Neural progenitor cell (in vitro differentiated cells): ENCODE data around the gene PINK1. TPM values are rescaled to one million over a fixed set of nuclear protein-coding genes. Genes with fewer than 3 reads are reported as not detected.

ENCODE experiments used
- DNase-seq: peaks from one replicate; pipeline ENCODE4 v3.0.0-alpha.2; 2016; ENCODE audit warnings: low spot score
- H2AFZ ChIP-seq: fragments of 200-600 bp; sonication (generic); replicated peaks from 2 replicates; pipeline ENCODE4 v1.6.1; 2016; ENCODE audit warnings: antibody characterized with exemption
- H3F3A ChIP-seq: fragments of 200-600 bp; sonication (generic); 2 replicates; pipeline ENCODE4 v1.6.1; 2016; ENCODE audit warnings: antibody characterized with exemption, low read depth
- H3K27ac ChIP-seq: fragments of 200-600 bp; sonication (generic); 2 replicates; pipeline ENCODE4 v1.5.1; 2016; ENCODE audit warnings: mild to moderate bottlenecking
- H3K27me3 ChIP-seq: fragments of 200-600 bp; sonication (generic); 2 replicates; pipeline ENCODE4 v1.6.1; 2016; ENCODE audit warnings: mild to moderate bottlenecking, moderate library complexity
- H3K36me3 ChIP-seq: fragments of 200-600 bp; sonication (generic); 2 replicates; pipeline ENCODE4 v1.5.1; 2016
- H3K4me1 ChIP-seq: fragments of 200-600 bp; sonication (generic); 2 replicates; pipeline ENCODE4 v1.6.1; 2016; ENCODE audit warnings: mixed run types
- H3K4me2 ChIP-seq: fragments of 200-600 bp; sonication (generic); 2 replicates; pipeline ENCODE4 v1.6.1; 2016
- H3K4me3 ChIP-seq: fragments of 200-600 bp; sonication (generic); 2 replicates; pipeline ENCODE4 v1.5.1; 2016
- H3K79me2 ChIP-seq: fragments of 200-600 bp; sonication (generic); 2 replicates; pipeline ENCODE4 v1.6.1; 2016; ENCODE audit warnings: low read depth
- H3K9ac ChIP-seq: fragments of 200-600 bp; sonication (generic); 2 replicates; pipeline ENCODE4 v1.6.1; 2016
- H3K9me3 ChIP-seq: fragments of 200-600 bp; sonication (generic); 2 replicates; pipeline ENCODE4 v1.5.1; 2016; ENCODE audit warnings: low read depth
- H4K20me1 ChIP-seq: fragments of 200-600 bp; sonication (generic); 2 replicates; pipeline ENCODE4 v1.6.1; 2016; ENCODE audit warnings: low read depth
- H3K27ac Mint-ChIP-seq: 3 replicates; pipeline ENCODE4 v1.8.0; 2021; ENCODE audit warnings: mixed read lengths
- H3K27me3 Mint-ChIP-seq: 2 replicates; pipeline ENCODE4 v1.8.0; 2022; ENCODE audit warnings: low read depth, mild to moderate bottlenecking, inconsistent platforms, moderate library complexity, mixed read lengths; ENCODE audit not compliant: insufficient read depth
- H3K36me3 Mint-ChIP-seq: 3 replicates; pipeline ENCODE4 v1.8.0; 2021; ENCODE audit warnings: mixed read lengths
- H3K4me1 Mint-ChIP-seq: 3 replicates; pipeline ENCODE4 v1.8.0; 2021; ENCODE audit warnings: mixed read lengths
- H3K4me3 Mint-ChIP-seq: 3 replicates; pipeline ENCODE4 v1.8.0; 2021; ENCODE audit warnings: mild to moderate bottlenecking, moderate library complexity, mixed read lengths
- H3K9me3 Mint-ChIP-seq: 3 replicates; pipeline ENCODE4 v1.8.0; 2020; ENCODE audit warnings: mixed read lengths
- EZH2 ChIP-seq: fragments of 200-600 bp; sonication (generic); IDR thresholded peaks from 2 replicates; pipeline ENCODE4 v1.6.1; 2017; ENCODE audit warnings: antibody characterized with exemption, mild to moderate bottlenecking, moderate library complexity
- EZH2phosphoT487 ChIP-seq: fragments of 200-600 bp; sonication (generic); IDR thresholded peaks from 2 replicates; pipeline ENCODE4 v1.6.1; 2017; ENCODE audit warnings: antibody characterized with exemption
- total RNA-seq: library from RNA; depleted of rRNA; stranded (reverse); fragments of >200 nt; gene quantifications from 2 replicates; pipeline ENCODE4 v1.2.3, GENCODE V29; 2015; ENCODE audit warnings: low replicate concordance
- TF ChIP-seq, protein P1 (sequence below): fragments of 200-600 bp; sonication (generic); IDR thresholded peaks from 2 replicates; pipeline ENCODE4 v1.5.1; 2017; ENCODE audit warnings: antibody characterized with exemption, mild to moderate bottlenecking

The PINK1 gene
- total RNA-seq, 1 donor from 2014 or later = 13.3 TPM

DNA sequence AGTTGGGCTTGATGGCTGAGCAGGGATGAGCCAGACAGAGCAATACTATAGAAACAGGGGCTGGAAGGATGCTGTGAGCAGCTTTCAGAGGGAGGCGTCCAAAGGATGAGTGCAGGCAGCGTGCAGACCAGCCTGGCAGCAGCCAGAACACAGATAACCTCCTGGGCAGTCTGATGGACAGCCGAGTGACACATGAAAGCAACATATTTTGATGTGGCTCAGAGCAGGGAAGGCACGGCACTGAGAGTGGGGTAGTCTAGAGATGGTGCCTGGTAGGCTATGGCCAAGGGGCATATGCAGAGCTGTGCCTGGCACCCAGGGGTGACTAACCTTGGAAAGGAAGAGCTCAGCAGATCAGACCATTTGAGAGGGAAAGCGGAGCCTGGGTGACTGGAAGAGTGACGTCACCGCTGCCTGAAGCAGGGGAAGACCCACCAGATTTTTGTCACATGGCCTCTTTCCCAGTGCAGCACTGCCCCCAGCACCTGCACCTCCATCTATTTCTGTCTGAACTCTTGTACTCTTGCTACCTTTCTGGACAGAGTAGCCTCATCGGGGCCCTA lies 3.6 kb downstream of the PINK1 start:
- Histone ChIP-seq H3K36me3 (no peaks in the 10 kb centered on the region), H3K4me2 (no peak overlapping the region), H3K9me3 (no peaks in the 10 kb centered on the region), H3K79me2 (no peaks in the 10 kb centered on the region), H3K27me3 (no peaks in the 10 kb centered on the region), H4K20me1 (no peaks in the 10 kb centered on the region), H3K4me1 (peaks cover 8% of the 10 kb centered on the region), H3K9ac (no peak overlapping the region), H3K4me3 (no peak overlapping the region), H2AFZ (no peak overlapping the region), H3K27ac (no peak overlapping the region), H3F3A (peaks cover 15% of the 10 kb centered on the region)
- H3K4me1 Mint-ChIP-seq = peaks cover 12% of the 10 kb centered on the region
- no peak for DNase-seq
- H3K4me3 Mint-ChIP-seq = no peak overlapping the region
- peaks cover 5% of the 10 kb centered on the region for H3K27me3 Mint-ChIP-seq
- no peaks in the 10 kb centered on the region for H3K36me3 Mint-ChIP-seq
- H3K27ac Mint-ChIP-seq = peak overlapping the region; percentile 19
- no peak for TF ChIP-seq EZH2phosphoT487
- no peak for TF ChIP-seq EZH2
- H3K9me3 Mint-ChIP-seq = no peaks in the 10 kb centered on the region

DNA sequence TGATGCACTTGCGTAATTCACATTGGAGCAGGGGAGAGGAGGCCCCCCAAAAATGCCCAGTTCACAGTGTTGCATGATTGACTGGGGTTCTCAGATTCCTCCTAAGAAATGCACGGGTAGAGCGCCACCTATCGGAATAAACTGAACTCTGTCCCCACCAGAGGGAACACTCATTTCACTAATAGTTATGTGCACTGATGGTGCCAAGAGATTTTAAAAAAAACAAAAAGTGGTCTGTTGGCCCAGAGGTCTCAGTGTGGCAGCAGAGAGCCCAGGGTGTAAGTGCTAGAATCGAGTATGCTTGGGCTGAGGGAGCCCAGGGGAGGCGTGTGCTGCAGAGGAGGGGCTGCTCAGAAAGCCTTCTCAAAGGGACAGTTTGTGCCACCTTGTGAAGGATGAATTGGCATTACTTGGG lies 6.9 kb downstream of the PINK1 start:
- Mint-ChIP-seq H3K36me3 (no peaks in the 10 kb centered on the region), H3K4me1 (peaks cover 4% of the 10 kb centered on the region), H3K9me3 (no peaks in the 10 kb centered on the region), H3K27me3 (peaks cover 5% of the 10 kb centered on the region), H3K4me3 (peak overlapping the region; percentile 13), H3K27ac (no peak overlapping the region)
- H3K36me3 ChIP-seq = no peaks in the 10 kb centered on the region
- TF ChIP-seq EZH2phosphoT487 (no peak), EZH2 (no peak)
- TF ChIP-seq, protein P1, sequence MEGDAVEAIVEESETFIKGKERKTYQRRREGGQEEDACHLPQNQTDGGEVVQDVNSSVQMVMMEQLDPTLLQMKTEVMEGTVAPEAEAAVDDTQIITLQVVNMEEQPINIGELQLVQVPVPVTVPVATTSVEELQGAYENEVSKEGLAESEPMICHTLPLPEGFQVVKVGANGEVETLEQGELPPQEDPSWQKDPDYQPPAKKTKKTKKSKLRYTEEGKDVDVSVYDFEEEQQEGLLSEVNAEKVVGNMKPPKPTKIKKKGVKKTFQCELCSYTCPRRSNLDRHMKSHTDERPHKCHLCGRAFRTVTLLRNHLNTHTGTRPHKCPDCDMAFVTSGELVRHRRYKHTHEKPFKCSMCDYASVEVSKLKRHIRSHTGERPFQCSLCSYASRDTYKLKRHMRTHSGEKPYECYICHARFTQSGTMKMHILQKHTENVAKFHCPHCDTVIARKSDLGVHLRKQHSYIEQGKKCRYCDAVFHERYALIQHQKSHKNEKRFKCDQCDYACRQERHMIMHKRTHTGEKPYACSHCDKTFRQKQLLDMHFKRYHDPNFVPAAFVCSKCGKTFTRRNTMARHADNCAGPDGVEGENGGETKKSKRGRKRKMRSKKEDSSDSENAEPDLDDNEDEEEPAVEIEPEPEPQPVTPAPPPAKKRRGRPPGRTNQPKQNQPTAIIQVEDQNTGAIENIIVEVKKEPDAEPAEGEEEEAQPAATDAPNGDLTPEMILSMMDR = peak; percentile 90
- H3K27ac ChIP-seq = no peak overlapping the region
- no peaks in the 10 kb centered on the region for H3F3A ChIP-seq
- no peak overlapping the region for H3K9ac ChIP-seq
- H3K4me1 ChIP-seq = no peaks in the 10 kb centered on the region
- no peaks in the 10 kb centered on the region for H3K79me2 ChIP-seq
- no peak overlapping the region for H2AFZ ChIP-seq
- no peaks in the 10 kb centered on the region for H4K20me1 ChIP-seq
- H3K27me3 ChIP-seq = no peaks in the 10 kb centered on the region
- H3K9me3 ChIP-seq = no peaks in the 10 kb centered on the region
- H3K4me3 ChIP-seq = no peak overlapping the region
- H3K4me2 ChIP-seq = no peak overlapping the region
- peak; percentile 72 for DNase-seq

DNA sequence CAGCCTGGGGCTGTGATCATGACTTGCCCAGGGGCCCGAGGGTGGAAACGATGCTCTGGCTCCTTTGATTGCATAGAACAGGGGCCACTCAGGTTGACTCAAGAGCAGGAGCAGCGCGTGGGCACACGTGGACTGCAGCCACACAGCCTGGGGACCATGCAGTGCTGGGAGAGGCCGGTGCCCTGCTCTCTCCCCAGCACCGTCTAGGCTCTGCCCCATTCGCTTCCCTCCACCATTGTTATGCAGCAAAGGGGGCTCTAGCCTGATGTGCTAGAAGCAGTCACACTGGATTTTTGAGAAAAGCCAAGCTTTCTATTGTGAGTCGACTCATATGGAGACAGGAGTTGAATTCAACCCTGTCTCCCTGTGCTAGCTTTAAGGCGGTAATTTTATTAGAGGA lies 8.7 kb downstream of the PINK1 start:
- Histone ChIP-seq H3F3A (no peaks in the 10 kb centered on the region), H3K9me3 (no peaks in the 10 kb centered on the region), H3K4me3 (no peak overlapping the region), H4K20me1 (no peaks in the 10 kb centered on the region), H3K36me3 (no peaks in the 10 kb centered on the region), H3K4me2 (no peak overlapping the region), H3K79me2 (no peaks in the 10 kb centered on the region), H3K27ac (no peak overlapping the region), H3K9ac (no peak overlapping the region), H2AFZ (no peak overlapping the region), H3K4me1 (no peaks in the 10 kb centered on the region), H3K27me3 (no peaks in the 10 kb centered on the region)
- Mint-ChIP-seq H3K27ac (no peak overlapping the region), H3K4me3 (no peak overlapping the region), H3K4me1 (no peaks in the 10 kb centered on the region), H3K27me3 (peaks cover 5% of the 10 kb centered on the region), H3K36me3 (no peaks in the 10 kb centered on the region), H3K9me3 (no peaks in the 10 kb centered on the region)
- TF ChIP-seq EZH2phosphoT487 = no peak
- no peak for TF ChIP-seq EZH2
- no peak for DNase-seq

DNA sequence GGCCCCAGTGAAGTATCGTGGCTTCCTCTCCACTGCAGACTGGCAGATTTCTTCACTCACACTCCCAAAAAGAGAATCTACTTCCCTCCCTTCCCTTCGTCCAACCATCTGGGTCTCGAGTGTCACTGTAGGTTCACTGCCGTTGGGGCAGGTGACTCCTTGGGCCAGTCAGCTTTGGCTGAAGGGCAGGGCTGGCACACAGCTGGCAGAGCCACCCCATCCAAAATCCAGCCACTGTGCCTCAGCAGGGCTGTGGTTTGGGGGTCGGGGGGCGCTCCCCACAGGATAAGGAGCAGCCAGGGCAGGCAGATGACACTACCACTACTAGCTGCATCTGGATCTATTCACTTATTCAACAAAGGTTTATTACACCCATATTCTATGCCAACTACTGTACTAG lies 9.8 kb downstream of the PINK1 start:
- Histone ChIP-seq H3F3A (no peaks in the 10 kb centered on the region), H3K79me2 (no peaks in the 10 kb centered on the region), H3K9ac (no peak overlapping the region), H3K36me3 (no peaks in the 10 kb centered on the region), H3K4me1 (no peaks in the 10 kb centered on the region), H4K20me1 (no peaks in the 10 kb centered on the region), H3K4me3 (no peak overlapping the region), H3K27me3 (no peaks in the 10 kb centered on the region), H2AFZ (no peak overlapping the region), H3K9me3 (no peaks in the 10 kb centered on the region), H3K4me2 (no peak overlapping the region), H3K27ac (no peak overlapping the region)
- Mint-ChIP-seq H3K9me3 (no peaks in the 10 kb centered on the region), H3K4me1 (no peaks in the 10 kb centered on the region), H3K4me3 (no peak overlapping the region), H3K27me3 (peaks cover 5% of the 10 kb centered on the region), H3K27ac (peak overlapping the region; percentile 35), H3K36me3 (no peaks in the 10 kb centered on the region)
- TF ChIP-seq, protein P1 = no peak
- TF ChIP-seq EZH2 (no peak), EZH2phosphoT487 (no peak)
- DNase-seq = no peak
